ENCODE results near the gene C2orf92. TPM values are rescaled to one million over a fixed set of nuclear protein-coding genes. Genes with fewer than 3 reads are reported as not detected.

C2orf92 gene
- total RNA-seq, 1 experiment from 2014 or later: 10.2 TPM

- Mint-ChIP-seq H3K4me1 (ENCODE audit: low read depth, unreplicated experiment) (no peaks in the 10 kb centered on the region), H3K36me3 (ENCODE audit: insufficient read depth, unreplicated experiment) (no peaks in the 10 kb centered on the region), H3K27ac (ENCODE audit: unreplicated experiment) (no peak overlapping the region), H3K27me3 (ENCODE audit: insufficient read depth, unreplicated experiment) (no peaks in the 10 kb centered on the region), H3K9me3 (ENCODE audit: unreplicated experiment) (no peaks in the 10 kb centered on the region), H3K4me3 (ENCODE audit: unreplicated experiment) (no peak overlapping the region)
- no peak for TF ChIP-seq CTCF (IDR thresholded peaks at IDR 0.05; ENCODE audit: insufficient read depth in 1 of 2, low read depth in 1 of 2, low read length in 1 of 2, severe bottlenecking in 1 of 2, unreplicated experiment in 1 of 2)
- POLR2A ChIA-PET: interaction anchor here (0.7 kb wide), 1 partner anchor 75 kb away, joined by 8 read pairs; no protein-coding TSS in a partner anchor
- Histone ChIP-seq H3K9me3 (no peaks in the 10 kb centered on the region), H3K36me3 (ENCODE audit: control insufficient read depth, insufficient read depth, low read length) (no peaks in the 10 kb centered on the region), H3K27me3 (replicated peaks; ENCODE audit: control insufficient read depth, insufficient read depth, low read length) (no peaks in the 10 kb centered on the region), H3K4me3 (ENCODE audit: low read depth, low read length) (no peak overlapping the region), H3K4me1 (peaks cover 18% of the 10 kb centered on the region)
- intact Hi-C loops (cut with micrococcal nuclease; ENCODE audit: unreplicated experiment): no loop called here
- CTCF ChIA-PET: no interaction called here
- DNase-seq: no peak
- no TSS peak for BruUV-seq (replicated peaks)
These were observed 33.4 kb downstream of the C2orf92 start for GRCh38 chr2:97702731-97703470.

GRCh38 chr2:97703741-97704140, 34.2 kb downstream of the C2orf92 start:
- Mint-ChIP-seq H3K9me3 (ENCODE audit: unreplicated experiment) (no peaks in the 10 kb centered on the region), H3K27me3 (ENCODE audit: insufficient read depth, unreplicated experiment) (no peaks in the 10 kb centered on the region), H3K27ac (ENCODE audit: unreplicated experiment) (no peak overlapping the region), H3K4me1 (ENCODE audit: low read depth, unreplicated experiment) (no peaks in the 10 kb centered on the region), H3K4me3 (ENCODE audit: unreplicated experiment) (no peak overlapping the region), H3K36me3 (ENCODE audit: insufficient read depth, unreplicated experiment) (no peaks in the 10 kb centered on the region)
- POLR2A ChIA-PET: no interaction called here
- no peak for TF ChIP-seq CTCF (IDR thresholded peaks at IDR 0.05; ENCODE audit: insufficient read depth in 1 of 2, low read depth in 1 of 2, low read length in 1 of 2, severe bottlenecking in 1 of 2, unreplicated experiment in 1 of 2)
- peaks cover 13% of the 10 kb centered on the region for H3K4me1 ChIP-seq
- H3K27me3 ChIP-seq (replicated peaks; ENCODE audit: control insufficient read depth, insufficient read depth, low read length): no peaks in the 10 kb centered on the region
- CTCF ChIA-PET: no interaction called here
- intact Hi-C loops (cut with micrococcal nuclease; ENCODE audit: unreplicated experiment): no loop called here
- no TSS peak for BruUV-seq (replicated peaks)
- no peaks in the 10 kb centered on the region for H3K9me3 ChIP-seq
- no peak for DNase-seq
- H3K4me3 ChIP-seq (ENCODE audit: low read depth, low read length): no peak overlapping the region
- no peaks in the 10 kb centered on the region for H3K36me3 ChIP-seq (ENCODE audit: control insufficient read depth, insufficient read depth, low read length)

GRCh38 chr2:97704989-97705388, 35.5 kb downstream of the C2orf92 start:
- intact Hi-C loops (cut with micrococcal nuclease; ENCODE audit: unreplicated experiment): no loop called here
- no TSS peak for BruUV-seq (replicated peaks)
- TF ChIP-seq CTCF (IDR thresholded peaks at IDR 0.05; ENCODE audit: insufficient read depth in 1 of 2, low read depth in 1 of 2, low read length in 1 of 2, severe bottlenecking in 1 of 2, unreplicated experiment in 1 of 2): no peak
- ChIA-PET POLR2A (no interaction called here), CTCF (no interaction called here)
- Histone ChIP-seq H3K27me3 (replicated peaks; ENCODE audit: control insufficient read depth, insufficient read depth, low read length) (no peaks in the 10 kb centered on the region), H3K4me1 (peaks cover 2% of the 10 kb centered on the region; the same call in 1 of the 2 replicates), H3K4me3 (ENCODE audit: low read depth, low read length) (no peak overlapping the region), H3K36me3 (ENCODE audit: control insufficient read depth, insufficient read depth, low read length) (no peaks in the 10 kb centered on the region), H3K9me3 (no peaks in the 10 kb centered on the region)
- no peaks in the 10 kb centered on the region for H3K36me3 Mint-ChIP-seq (ENCODE audit: insufficient read depth, unreplicated experiment)
- no peak overlapping the region for H3K27ac Mint-ChIP-seq (ENCODE audit: unreplicated experiment)
- H3K4me3 Mint-ChIP-seq (ENCODE audit: unreplicated experiment): no peak overlapping the region
- no peaks in the 10 kb centered on the region for H3K27me3 Mint-ChIP-seq (ENCODE audit: insufficient read depth, unreplicated experiment)
- peaks cover 3% of the 10 kb centered on the region for H3K4me1 Mint-ChIP-seq (ENCODE audit: low read depth, unreplicated experiment)
- DNase-seq: no peak
- H3K9me3 Mint-ChIP-seq (ENCODE audit: unreplicated experiment): no peaks in the 10 kb centered on the region

All from Caco-2 (cell line).